Lung (tissue), 12 donors: Measurements from ENCODE around the gene THADA. TPM values are rescaled to one million over a fixed set of nuclear protein-coding genes. Genes with fewer than 3 reads are reported as not detected.

Experiments used
- ATAC-seq: fragments of 200-7000 bp; cut with Tn5 transposase; one replicate; pipeline ENCODE4 v1.9.1; 2020; ENCODE audit warnings: moderate number of reproducible peaks; ENCODE audit not compliant: insufficient read depth, low FRiP score
- DNase-seq, 3 donors: peaks; one replicate each; pipeline ENCODE4 v3.0.0-alpha.2; 2013 to 2017
- H3K27ac ChIP-seq, 2 donors: one replicate each; pipeline ENCODE4 v1.5.1; 2013; ENCODE audit warnings: mild to moderate bottlenecking in 2 of 2, moderate library complexity in 2 of 2, control low read depth in 1 of 2, inconsistent platforms in 1 of 2, low read depth in 1 of 2, low read length in 1 of 2
- H3K27me3 ChIP-seq, 3 donors: one replicate each; pipeline ENCODE4 v1.5.1; 2013; ENCODE audit warnings: low read length in 2 of 3; ENCODE audit not compliant: control insufficient read depth in 3 of 3, insufficient read depth in 3 of 3
- H3K36me3 ChIP-seq, 4 donors: one replicate each; pipeline ENCODE4 v1.5.1; 2013; ENCODE audit warnings: low read length in 4 of 4, mild to moderate bottlenecking in 1 of 4, moderate library complexity in 1 of 4; ENCODE audit not compliant: control insufficient read depth in 4 of 4, insufficient read depth in 4 of 4
- H3K4me1 ChIP-seq, 5 donors: one replicate each; pipeline ENCODE4 v1.5.1; 2013; ENCODE audit warnings: low read length in 5 of 5, mild to moderate bottlenecking in 2 of 5, moderate library complexity in 1 of 5; ENCODE audit not compliant: control insufficient read depth in 5 of 5, insufficient read depth in 5 of 5
- H3K4me3 ChIP-seq: one replicate; pipeline ENCODE4 v1.5.1; 2013; ENCODE audit warnings: mild to moderate bottlenecking, control low read depth, moderate library complexity
- H3K9ac ChIP-seq, 2 donors: one replicate each; pipeline ENCODE4 v1.5.1; 2013; ENCODE audit warnings: low read length in 2 of 2, control low read depth in 1 of 2; ENCODE audit not compliant: insufficient read depth in 1 of 2
- H3K9me3 ChIP-seq, 4 donors: one replicate each; pipeline ENCODE4 v1.5.1; 2013; ENCODE audit warnings: low read length in 3 of 4, mild to moderate bottlenecking in 1 of 4, moderate library complexity in 1 of 4; ENCODE audit not compliant: control insufficient read depth in 4 of 4, insufficient read depth in 3 of 4
- WGBS, 2 donors: extraction: QIAGEN DNeasy Blood & Tissue Kit; methylation state at CpG; one replicate each; pipeline ENCODE4 v1.1.7; 2013; 5-methylcytosine and 5-hydroxymethylcytosine counted together
- polyA plus RNA-seq, 2 donors: library from polyadenylated mRNA; stranded (reverse); fragments of 200-250 nt; gene quantifications; one replicate each; pipeline ENCODE4 v1.2.1, GENCODE V29; 2013
- total RNA-seq, 2 donors: library from RNA; depleted of rRNA in 1 of 2; stranded (reverse); fragments of >200 nt in 1 of 2; gene quantifications; one replicate each; pipeline ENCODE4 v1.2.1, GENCODE V29; 2014 to 2021
- TF ChIP-seq, protein P1 (sequence below): IDR thresholded peaks from 2 replicates; pipeline ENCODE4 v1.5.1; 2012; ENCODE audit warnings: mild to moderate bottlenecking; ENCODE audit errors: control extremely low read depth, extremely low read depth
- donor health status: control.
- donor health status: control.
- donor health status: Bipolar disorder and iron deficiency.
- donor health status: healthy.
- donor health status: DM: yes; HTN: yes; CAD: no.

Gene THADA
- total and polyA plus RNA-seq, 4 donors = 11.3 to 72.5 (median 25.2) TPM

DNA sequence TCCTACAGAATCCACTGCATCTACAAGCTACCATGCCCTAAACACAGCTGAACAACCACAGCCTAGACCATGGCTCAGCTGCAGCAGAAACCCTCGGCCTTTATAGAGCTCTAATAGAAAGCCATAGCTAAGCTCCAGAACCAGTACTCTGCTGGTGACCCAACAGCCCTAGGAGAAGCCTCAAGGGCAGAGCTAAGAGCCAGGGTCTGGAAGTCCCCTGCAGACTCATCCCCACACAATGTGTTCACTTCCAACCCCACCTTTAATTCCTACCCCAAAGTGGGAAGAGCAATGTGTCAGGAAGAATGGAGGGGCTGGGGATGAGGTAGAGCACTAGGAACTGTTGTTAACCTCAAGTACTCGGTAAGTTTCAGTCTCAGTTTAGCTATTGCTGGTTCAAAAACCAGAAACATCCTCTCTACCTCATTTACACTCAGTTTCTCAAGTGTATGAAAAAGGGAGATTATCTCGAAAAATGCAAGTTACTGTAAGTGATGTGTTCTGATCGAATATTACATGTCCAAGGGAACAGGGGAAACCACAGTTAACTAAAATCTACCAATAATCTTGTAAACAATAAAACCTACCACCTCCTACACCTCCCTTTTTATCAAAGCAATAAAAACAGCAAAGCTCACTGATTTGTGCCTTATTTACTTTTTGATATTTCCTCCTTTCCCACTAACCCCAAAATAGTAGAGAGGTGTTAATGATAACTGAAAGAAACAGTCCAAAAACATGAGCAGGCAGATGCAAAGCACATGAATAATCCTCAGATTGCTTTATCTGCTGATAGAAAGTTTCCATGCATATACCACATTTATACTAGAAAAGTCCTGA, 36.2 kb downstream of the THADA start:
- Histone ChIP-seq H3K4me3 (no peak overlapping the region), H3K27ac (no peak overlapping the region), H3K36me3 (peaks cover 10 to 40% (median 21%) of the 10 kb centered on the region in 4 donors), H3K27me3 (no peaks in the 10 kb centered on the region), H3K9me3 (no peaks in the 10 kb centered on the region), H3K9ac (no peak overlapping the region), H3K4me1 (no peaks in the 10 kb centered on the region)
- DNase-seq (no peak), ATAC-seq (no peak)
- TF ChIP-seq, protein P1, sequence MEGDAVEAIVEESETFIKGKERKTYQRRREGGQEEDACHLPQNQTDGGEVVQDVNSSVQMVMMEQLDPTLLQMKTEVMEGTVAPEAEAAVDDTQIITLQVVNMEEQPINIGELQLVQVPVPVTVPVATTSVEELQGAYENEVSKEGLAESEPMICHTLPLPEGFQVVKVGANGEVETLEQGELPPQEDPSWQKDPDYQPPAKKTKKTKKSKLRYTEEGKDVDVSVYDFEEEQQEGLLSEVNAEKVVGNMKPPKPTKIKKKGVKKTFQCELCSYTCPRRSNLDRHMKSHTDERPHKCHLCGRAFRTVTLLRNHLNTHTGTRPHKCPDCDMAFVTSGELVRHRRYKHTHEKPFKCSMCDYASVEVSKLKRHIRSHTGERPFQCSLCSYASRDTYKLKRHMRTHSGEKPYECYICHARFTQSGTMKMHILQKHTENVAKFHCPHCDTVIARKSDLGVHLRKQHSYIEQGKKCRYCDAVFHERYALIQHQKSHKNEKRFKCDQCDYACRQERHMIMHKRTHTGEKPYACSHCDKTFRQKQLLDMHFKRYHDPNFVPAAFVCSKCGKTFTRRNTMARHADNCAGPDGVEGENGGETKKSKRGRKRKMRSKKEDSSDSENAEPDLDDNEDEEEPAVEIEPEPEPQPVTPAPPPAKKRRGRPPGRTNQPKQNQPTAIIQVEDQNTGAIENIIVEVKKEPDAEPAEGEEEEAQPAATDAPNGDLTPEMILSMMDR = no peak
- WGBS, 2 donors = 89 to 93% methylated on average over 4 of the region's 4 CpGs

DNA sequence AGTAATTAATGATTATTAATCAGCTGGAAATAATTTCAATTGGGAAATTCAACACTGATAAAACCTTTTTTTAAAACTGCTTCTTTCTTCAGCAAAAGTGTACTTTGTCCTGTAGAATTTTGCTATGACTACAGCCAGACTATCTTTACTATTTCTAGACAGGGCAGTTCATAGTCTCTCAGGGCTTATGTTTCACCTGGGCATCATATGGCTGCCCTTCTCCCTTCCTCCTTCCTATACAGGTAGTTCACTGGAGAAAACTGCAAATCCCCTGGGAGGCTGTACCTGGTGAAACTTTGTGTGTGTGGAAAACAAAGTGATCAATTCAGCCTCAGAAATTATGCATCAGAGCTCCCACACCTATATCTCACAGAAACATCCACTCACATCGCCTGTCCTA, 38.6 kb downstream of the THADA start:
- Histone ChIP-seq H3K4me3 (no peak overlapping the region), H3K9me3 (no peaks in the 10 kb centered on the region), H3K9ac (no peak overlapping the region), H3K4me1 (peaks cover 0 to 7% (median 4%) of the 10 kb centered on the region in 5 donors), H3K27ac (no peak overlapping the region), H3K36me3 (peaks cover 10 to 35% (median 20%) of the 10 kb centered on the region in 4 donors), H3K27me3 (no peaks in the 10 kb centered on the region)
- DNase-seq = no peak
- TF ChIP-seq, protein P1 = no peak
- ATAC-seq = no peak
- 95 to 100% methylated on average over 1 of the region's 1 CpG for WGBS, 2 donors

DNA sequence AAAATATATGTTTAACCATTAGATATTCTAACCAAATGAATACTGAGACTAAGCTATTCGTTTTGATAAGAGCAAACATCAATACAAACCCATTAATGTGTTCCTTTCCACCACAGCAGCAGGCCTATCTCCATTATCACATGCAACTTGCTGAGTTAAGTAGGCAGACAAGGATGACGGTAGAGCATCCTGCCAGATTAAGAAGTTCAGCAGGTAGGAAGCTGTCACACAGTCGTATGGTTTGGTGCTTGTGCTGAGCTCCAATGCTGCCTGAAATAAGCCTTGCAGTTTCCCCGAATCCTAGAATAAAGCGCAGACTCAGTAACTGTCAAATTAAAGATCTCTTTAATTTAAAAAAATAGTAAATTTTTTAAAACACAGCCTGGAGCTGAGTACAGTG, 39.6 kb downstream of the THADA start:
- Histone ChIP-seq H3K9me3 (no peaks in the 10 kb centered on the region), H3K9ac (no peak overlapping the region), H3K4me1 (peaks cover 0 to 8% (median 4%) of the 10 kb centered on the region in 5 donors), H3K27ac (no peak overlapping the region), H3K4me3 (no peak overlapping the region), H3K27me3 (no peaks in the 10 kb centered on the region), H3K36me3 (peaks cover 10 to 35% (median 22%) of the 10 kb centered on the region in 4 donors)
- DNase-seq = no peak
- no peak for ATAC-seq
- TF ChIP-seq, protein P1 = no peak
- WGBS, 2 donors = 93 to 95% methylated on average over 5 of the region's 5 CpGs
